WTC11 (cell line): ENCODE results near the gene INTS11. TPM values are rescaled to one million over a fixed set of nuclear protein-coding genes. Genes with fewer than 3 reads are reported as not detected.

Experiments
- ATAC-seq: fragments of 200-7000 bp; cut with Tn5 transposase; 2 replicates; pipeline ENCODE4 v1.10.0; 2021; ENCODE audit warnings: mild to moderate bottlenecking, moderate library complexity
- CTCF ChIA-PET: fragments of 300-600 bp; sonication (Branson Sonifier 250); formaldehyde crosslinking; loops from one replicate; lab custom pipeline; 2021; ENCODE audit warnings: antibody characterized with exemption; lab: Charles Lee
- POLR2A ChIA-PET: fragments of 350-600 bp; sonication (Branson Sonifier 250); formaldehyde crosslinking; loops from one replicate; lab custom pipeline; 2021; ENCODE audit warnings: antibody characterized with exemption; lab: Charles Lee
- DNase-seq: peaks from one replicate; pipeline ENCODE4 v3.0.0; 2021; ENCODE audit warnings: low spot score
- H3K27ac Mint-ChIP-seq: 2 replicates; pipeline ENCODE4 v1.8.0; 2021; ENCODE audit warnings: mixed read lengths
- H3K27me3 Mint-ChIP-seq: 2 replicates; pipeline ENCODE4 v1.8.0; 2021; ENCODE audit warnings: low read depth, mild to moderate bottlenecking, moderate library complexity, mixed read lengths
- H3K36me3 Mint-ChIP-seq: 2 replicates; pipeline ENCODE4 v1.8.0; 2021; ENCODE audit warnings: mixed read lengths
- H3K4me1 Mint-ChIP-seq: 2 replicates; pipeline ENCODE4 v1.8.0; 2022; ENCODE audit warnings: mixed read lengths
- H3K4me3 Mint-ChIP-seq: 2 replicates; pipeline ENCODE4 v1.8.0; 2021; ENCODE audit warnings: mild to moderate bottlenecking, moderate library complexity, mixed read lengths
- H3K9me3 Mint-ChIP-seq: 2 replicates; pipeline ENCODE4 v1.8.0; 2021; ENCODE audit warnings: mixed read lengths
- JAZF1 ChIP-seq: fragments of 250-450 bp; sonication (Bioruptor Pico); IDR thresholded peaks from 2 replicates; pipeline ENCODE4 v1.9.0; 2021; ENCODE audit warnings: moderate library complexity, mild to moderate bottlenecking, inconsistent platforms
- KAT7 ChIP-seq: sonication (generic); formaldehyde crosslinking; IDR thresholded peaks from 2 replicates; pipeline ENCODE4 v1.8.1; 2023; ENCODE audit warnings: missing genetic modification reagents, mild to moderate bottlenecking, borderline replicate concordance
- MYBL2 ChIP-seq: sonication (generic); formaldehyde crosslinking; IDR thresholded peaks from 2 replicates; pipeline ENCODE4 v1.8.1; 2023; ENCODE audit warnings: mild to moderate bottlenecking, moderate library complexity, missing genetic modification reagents
- NR1H2 ChIP-seq: sonication (generic); formaldehyde crosslinking; IDR thresholded peaks from 2 replicates; pipeline ENCODE4 v1.9.0; 2021; ENCODE audit warnings: mild to moderate bottlenecking, moderate library complexity, missing genetic modification reagents
- NR2C2 ChIP-seq: sonication (generic); formaldehyde crosslinking; IDR thresholded peaks from 2 replicates; pipeline ENCODE4 v1.8.0; 2022; ENCODE audit warnings: mild to moderate bottlenecking, missing genetic modification reagents
- OVOL2 ChIP-seq: fragments of 250-450 bp; sonication (Bioruptor Pico); IDR thresholded peaks from 2 replicates; pipeline ENCODE4 v1.9.0; 2021; ENCODE audit warnings: mild to moderate bottlenecking, borderline replicate concordance
- PRRX2 ChIP-seq: fragments of 250-450 bp; sonication (Bioruptor Pico); IDR thresholded peaks from 2 replicates; pipeline ENCODE4 v1.8.0; 2021; ENCODE audit warnings: mild to moderate bottlenecking
- SOX15 ChIP-seq: fragments of 250-450 bp; sonication (Bioruptor Pico); IDR thresholded peaks from 2 replicates; pipeline ENCODE4 v1.9.0; 2021; ENCODE audit warnings: mild to moderate bottlenecking
- total RNA-seq: library from RNA; stranded (reverse); gene quantifications from 3 replicates; pipeline ENCODE4 v1.2.3, GENCODE V29; 2021
- TF ChIP-seq, protein P1 (sequence below): fragments of 200-600 bp; IDR thresholded peaks from 2 replicates; pipeline ENCODE4 v1.8.0; 2022; ENCODE audit warnings: antibody characterized with exemption
- TF ChIP-seq, protein P2 (sequence below): fragments of 250-450 bp; sonication (Bioruptor Pico); IDR thresholded peaks from 2 replicates; pipeline ENCODE4 v1.9.0; 2021; ENCODE audit warnings: moderate library complexity, mild to moderate bottlenecking, inconsistent platforms, borderline replicate concordance
- TF ChIP-seq, protein P3 (sequence below): sonication (generic); formaldehyde crosslinking; IDR thresholded peaks from 2 replicates; pipeline ENCODE4 v1.8.0; 2022; ENCODE audit warnings: mild to moderate bottlenecking, missing genetic modification reagents
- TF ChIP-seq, protein P4 (sequence below): fragments of 250-450 bp; sonication (Bioruptor Pico); IDR thresholded peaks from 2 replicates; pipeline ENCODE4 v1.9.0; 2021; ENCODE audit warnings: mild to moderate bottlenecking
- TF ChIP-seq, protein P5 (sequence below): sonication (generic); formaldehyde crosslinking; IDR thresholded peaks from 2 replicates; pipeline ENCODE4 v1.8.0; 2022; ENCODE audit warnings: mild to moderate bottlenecking, missing genetic modification reagents
- TF ChIP-seq, protein P6 (sequence below): sonication (generic); formaldehyde crosslinking; IDR thresholded peaks from 2 replicates; pipeline ENCODE4 v1.8.1; 2022; ENCODE audit warnings: mild to moderate bottlenecking, moderate library complexity, missing genetic modification reagents
- TF ChIP-seq, protein P7 (sequence below): sonication (generic); formaldehyde crosslinking; conservative IDR thresholded peaks from 2 replicates; pipeline ENCODE4 v1.8.1; 2023; ENCODE audit warnings: mild to moderate bottlenecking, low read depth, missing genetic modification reagents, moderate library complexity

The INTS11 gene
- total RNA-seq, 1 experiment from 2014 or later: 170 TPM

DNA sequence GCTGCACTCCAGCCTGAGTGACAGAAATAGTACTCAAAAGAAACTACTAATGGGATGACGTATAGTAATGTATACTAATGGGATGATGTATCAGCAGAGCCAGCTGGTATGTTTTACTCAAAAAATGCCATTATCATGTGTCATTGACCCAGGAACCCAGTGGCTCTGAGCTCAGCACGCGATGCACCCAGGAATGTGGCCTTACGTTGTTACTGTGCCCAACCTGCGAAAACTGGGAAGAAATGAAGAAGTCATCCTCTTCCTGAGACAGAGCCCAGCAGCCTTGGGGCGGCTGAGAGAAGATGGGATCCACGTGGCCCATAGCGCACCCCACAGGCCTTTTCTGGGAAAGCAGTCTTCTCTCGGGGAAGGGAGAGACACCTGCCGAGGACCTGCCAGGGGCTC is 59.6 kb downstream of the INTS11 start:
- Mint-ChIP-seq H3K27ac (no peak overlapping the region), H3K36me3 (peaks cover 42% of the 10 kb centered on the region), H3K4me1 (0 out of 2 replicates have a peak, but pooled peaks cover under 1% of the 10 kb centered on the region), H3K27me3 (no peaks in the 10 kb centered on the region), H3K9me3 (no peaks in the 10 kb centered on the region), H3K4me3 (no peak overlapping the region)
- DNase-seq (peak; percentile 69), ATAC-seq (peak; percentile 79)
- TF ChIP-seq MYBL2 (CRISPR knock-in tag): no peak
- TF ChIP-seq, protein P1, sequence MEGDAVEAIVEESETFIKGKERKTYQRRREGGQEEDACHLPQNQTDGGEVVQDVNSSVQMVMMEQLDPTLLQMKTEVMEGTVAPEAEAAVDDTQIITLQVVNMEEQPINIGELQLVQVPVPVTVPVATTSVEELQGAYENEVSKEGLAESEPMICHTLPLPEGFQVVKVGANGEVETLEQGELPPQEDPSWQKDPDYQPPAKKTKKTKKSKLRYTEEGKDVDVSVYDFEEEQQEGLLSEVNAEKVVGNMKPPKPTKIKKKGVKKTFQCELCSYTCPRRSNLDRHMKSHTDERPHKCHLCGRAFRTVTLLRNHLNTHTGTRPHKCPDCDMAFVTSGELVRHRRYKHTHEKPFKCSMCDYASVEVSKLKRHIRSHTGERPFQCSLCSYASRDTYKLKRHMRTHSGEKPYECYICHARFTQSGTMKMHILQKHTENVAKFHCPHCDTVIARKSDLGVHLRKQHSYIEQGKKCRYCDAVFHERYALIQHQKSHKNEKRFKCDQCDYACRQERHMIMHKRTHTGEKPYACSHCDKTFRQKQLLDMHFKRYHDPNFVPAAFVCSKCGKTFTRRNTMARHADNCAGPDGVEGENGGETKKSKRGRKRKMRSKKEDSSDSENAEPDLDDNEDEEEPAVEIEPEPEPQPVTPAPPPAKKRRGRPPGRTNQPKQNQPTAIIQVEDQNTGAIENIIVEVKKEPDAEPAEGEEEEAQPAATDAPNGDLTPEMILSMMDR: no peak
- no peak for TF ChIP-seq KAT7 (CRISPR knock-in tag)
- TF ChIP-seq JAZF1 (CRISPR knock-in tag): no peak
- TF ChIP-seq, protein P2, sequence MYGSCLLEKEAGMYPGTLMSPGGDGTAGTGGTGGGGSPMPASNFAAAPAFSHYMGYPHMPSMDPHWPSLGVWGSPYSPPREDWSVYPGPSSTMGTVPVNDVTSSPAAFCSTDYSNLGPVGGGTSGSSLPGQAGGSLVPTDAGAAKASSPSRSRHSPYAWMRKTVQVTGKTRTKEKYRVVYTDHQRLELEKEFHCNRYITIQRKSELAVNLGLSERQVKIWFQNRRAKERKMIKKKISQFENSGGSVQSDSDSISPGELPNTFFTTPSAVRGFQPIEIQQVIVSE (CRISPR knock-in tag): no peak
- TF ChIP-seq PRRX2 (CRISPR knock-in tag): no peak
- TF ChIP-seq NR1H2: no peak
- TF ChIP-seq, protein P3, sequence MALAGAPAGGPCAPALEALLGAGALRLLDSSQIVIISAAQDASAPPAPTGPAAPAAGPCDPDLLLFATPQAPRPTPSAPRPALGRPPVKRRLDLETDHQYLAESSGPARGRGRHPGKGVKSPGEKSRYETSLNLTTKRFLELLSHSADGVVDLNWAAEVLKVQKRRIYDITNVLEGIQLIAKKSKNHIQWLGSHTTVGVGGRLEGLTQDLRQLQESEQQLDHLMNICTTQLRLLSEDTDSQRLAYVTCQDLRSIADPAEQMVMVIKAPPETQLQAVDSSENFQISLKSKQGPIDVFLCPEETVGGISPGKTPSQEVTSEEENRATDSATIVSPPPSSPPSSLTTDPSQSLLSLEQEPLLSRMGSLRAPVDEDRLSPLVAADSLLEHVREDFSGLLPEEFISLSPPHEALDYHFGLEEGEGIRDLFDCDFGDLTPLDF (CRISPR knock-in tag): no peak
- no peak for TF ChIP-seq NR2C2 (CRISPR knock-in tag)
- no peak for TF ChIP-seq SOX15 (CRISPR knock-in tag)
- no peak for TF ChIP-seq OVOL2 (CRISPR knock-in tag)
- TF ChIP-seq, protein P4, sequence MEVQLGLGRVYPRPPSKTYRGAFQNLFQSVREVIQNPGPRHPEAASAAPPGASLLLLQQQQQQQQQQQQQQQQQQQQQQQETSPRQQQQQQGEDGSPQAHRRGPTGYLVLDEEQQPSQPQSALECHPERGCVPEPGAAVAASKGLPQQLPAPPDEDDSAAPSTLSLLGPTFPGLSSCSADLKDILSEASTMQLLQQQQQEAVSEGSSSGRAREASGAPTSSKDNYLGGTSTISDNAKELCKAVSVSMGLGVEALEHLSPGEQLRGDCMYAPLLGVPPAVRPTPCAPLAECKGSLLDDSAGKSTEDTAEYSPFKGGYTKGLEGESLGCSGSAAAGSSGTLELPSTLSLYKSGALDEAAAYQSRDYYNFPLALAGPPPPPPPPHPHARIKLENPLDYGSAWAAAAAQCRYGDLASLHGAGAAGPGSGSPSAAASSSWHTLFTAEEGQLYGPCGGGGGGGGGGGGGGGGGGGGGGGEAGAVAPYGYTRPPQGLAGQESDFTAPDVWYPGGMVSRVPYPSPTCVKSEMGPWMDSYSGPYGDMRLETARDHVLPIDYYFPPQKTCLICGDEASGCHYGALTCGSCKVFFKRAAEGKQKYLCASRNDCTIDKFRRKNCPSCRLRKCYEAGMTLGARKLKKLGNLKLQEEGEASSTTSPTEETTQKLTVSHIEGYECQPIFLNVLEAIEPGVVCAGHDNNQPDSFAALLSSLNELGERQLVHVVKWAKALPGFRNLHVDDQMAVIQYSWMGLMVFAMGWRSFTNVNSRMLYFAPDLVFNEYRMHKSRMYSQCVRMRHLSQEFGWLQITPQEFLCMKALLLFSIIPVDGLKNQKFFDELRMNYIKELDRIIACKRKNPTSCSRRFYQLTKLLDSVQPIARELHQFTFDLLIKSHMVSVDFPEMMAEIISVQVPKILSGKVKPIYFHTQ (CRISPR knock-in tag): no peak
- TF ChIP-seq, protein P5, sequence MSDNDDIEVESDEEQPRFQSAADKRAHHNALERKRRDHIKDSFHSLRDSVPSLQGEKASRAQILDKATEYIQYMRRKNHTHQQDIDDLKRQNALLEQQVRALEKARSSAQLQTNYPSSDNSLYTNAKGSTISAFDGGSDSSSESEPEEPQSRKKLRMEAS (CRISPR knock-in tag): 0 out of 2 replicates have a peak, but pooled peaks have one; percentile 35
- TF ChIP-seq, protein P6, sequence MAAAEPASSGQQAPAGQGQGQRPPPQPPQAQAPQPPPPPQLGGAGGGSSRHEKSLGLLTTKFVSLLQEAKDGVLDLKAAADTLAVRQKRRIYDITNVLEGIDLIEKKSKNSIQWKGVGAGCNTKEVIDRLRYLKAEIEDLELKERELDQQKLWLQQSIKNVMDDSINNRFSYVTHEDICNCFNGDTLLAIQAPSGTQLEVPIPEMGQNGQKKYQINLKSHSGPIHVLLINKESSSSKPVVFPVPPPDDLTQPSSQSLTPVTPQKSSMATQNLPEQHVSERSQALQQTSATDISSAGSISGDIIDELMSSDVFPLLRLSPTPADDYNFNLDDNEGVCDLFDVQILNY: 0 out of 2 replicates have a peak, but pooled peaks have one; percentile 16
- TF ChIP-seq, protein P7, sequence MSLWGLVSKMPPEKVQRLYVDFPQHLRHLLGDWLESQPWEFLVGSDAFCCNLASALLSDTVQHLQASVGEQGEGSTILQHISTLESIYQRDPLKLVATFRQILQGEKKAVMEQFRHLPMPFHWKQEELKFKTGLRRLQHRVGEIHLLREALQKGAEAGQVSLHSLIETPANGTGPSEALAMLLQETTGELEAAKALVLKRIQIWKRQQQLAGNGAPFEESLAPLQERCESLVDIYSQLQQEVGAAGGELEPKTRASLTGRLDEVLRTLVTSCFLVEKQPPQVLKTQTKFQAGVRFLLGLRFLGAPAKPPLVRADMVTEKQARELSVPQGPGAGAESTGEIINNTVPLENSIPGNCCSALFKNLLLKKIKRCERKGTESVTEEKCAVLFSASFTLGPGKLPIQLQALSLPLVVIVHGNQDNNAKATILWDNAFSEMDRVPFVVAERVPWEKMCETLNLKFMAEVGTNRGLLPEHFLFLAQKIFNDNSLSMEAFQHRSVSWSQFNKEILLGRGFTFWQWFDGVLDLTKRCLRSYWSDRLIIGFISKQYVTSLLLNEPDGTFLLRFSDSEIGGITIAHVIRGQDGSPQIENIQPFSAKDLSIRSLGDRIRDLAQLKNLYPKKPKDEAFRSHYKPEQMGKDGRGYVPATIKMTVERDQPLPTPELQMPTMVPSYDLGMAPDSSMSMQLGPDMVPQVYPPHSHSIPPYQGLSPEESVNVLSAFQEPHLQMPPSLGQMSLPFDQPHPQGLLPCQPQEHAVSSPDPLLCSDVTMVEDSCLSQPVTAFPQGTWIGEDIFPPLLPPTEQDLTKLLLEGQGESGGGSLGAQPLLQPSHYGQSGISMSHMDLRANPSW (CRISPR knock-in tag): no peak
- POLR2A ChIA-PET: no interaction called here
- CTCF ChIA-PET: interaction anchor here (0.9 to 2.0 kb wide), 3 partner anchors 9 to 84 kb away, joined by 3 to 6 read pairs (median 5); partner anchors contain the start of gene UBE2J2
